Nucleus accumbens (tissue), 56 donors: ENCODE data around the gene SAA2.
"Not testable (repeated sequence)": the region's sequence is repeated elsewhere in the genome, so short reads cannot be mapped to it uniquely, and the experiment has no call there.

Experiments used
- DNase-seq, 56 donors: peaks; one replicate each; lab custom pipeline; 2025; lab: John Stamatoyannopoulos, UW

SAA2 gene

DNA sequence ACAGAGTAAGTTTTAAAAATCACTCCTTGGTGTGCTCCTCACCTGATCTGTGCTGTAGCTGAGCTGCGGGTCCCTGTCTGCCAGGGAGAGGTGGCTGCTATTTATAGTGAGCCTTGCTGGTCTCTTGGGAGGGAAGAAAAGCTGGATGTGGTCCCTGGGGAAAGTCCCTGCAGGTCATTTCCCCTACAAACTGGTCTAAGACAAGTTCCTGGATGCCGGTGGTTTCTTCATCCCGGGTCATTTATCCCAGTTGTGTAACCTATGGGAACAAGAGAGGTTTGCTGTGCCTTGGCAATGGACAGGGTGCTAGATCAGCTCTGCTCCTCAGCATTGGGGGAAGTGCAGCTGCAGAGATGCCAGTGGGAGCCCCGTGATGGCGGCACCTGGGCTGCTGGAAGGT lies at the start of gene SAA2:
SAA2 (minus strand) TSS at position 108 of the 400 bp plus-strand sequence. CDS start 657 bp downstream, outside the sequence.
- no peak for DNase-seq

DNA sequence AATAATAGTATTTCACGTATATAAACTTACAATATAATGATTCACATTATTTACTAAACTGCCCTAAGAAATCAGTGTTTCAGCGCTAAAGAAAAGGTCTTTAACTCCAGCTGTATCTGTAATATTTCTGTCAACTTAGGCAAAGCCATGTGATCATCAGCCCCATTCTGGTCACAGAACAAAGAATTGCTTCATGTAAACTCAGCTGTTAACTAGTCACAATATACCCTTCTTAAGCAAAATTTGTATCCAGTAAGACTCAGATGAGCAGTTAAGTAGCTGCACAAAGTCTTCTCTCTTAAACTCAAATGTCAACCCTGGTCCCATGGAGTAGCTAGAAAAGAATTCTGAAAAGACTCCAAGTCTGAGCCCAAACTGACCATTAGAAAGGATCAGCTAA lies 46.8 kb upstream of the SAA2 start:
- DNase-seq: no peak

DNA sequence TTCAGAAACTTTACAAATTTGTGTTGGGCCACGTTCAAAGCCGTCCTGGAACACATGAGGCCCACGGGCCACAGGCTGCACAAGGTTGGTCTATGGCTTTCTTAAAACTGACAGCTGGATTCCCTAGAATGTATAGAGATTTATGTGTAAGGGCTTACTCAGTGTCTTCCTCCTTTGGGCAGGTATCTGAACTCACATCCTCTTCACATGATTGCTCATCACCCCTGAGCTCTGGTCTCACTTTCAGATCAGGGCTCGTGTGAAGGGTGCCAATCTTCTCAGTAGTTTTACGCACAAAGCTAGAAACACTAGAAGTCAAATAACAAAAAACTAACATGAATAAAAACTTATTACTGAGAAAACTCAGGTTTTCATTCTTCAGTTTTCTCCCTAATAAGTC lies 46.4 kb upstream of the SAA2 start:
- DNase-seq: no peak

DNA sequence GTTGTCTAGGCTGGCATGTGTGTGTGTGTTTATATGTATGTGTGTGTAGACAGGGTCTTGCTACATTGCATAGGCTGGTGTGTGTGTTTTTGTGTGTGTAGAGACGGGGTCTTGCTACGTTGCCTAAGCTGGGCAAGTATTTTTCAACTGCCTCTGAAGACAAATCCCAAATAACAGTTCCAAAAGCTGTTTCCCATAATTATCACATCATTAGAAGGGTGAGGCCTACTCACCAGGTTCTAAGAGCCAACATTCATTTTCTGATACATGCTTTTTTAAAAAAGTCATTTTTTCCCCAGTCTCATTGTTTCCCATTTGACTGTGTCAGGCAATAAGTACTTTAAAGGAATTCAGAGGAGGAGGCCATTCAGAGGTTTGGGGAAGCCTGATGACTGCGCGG lies 40.4 kb upstream of the SAA2 start:
- no peak for DNase-seq

DNA sequence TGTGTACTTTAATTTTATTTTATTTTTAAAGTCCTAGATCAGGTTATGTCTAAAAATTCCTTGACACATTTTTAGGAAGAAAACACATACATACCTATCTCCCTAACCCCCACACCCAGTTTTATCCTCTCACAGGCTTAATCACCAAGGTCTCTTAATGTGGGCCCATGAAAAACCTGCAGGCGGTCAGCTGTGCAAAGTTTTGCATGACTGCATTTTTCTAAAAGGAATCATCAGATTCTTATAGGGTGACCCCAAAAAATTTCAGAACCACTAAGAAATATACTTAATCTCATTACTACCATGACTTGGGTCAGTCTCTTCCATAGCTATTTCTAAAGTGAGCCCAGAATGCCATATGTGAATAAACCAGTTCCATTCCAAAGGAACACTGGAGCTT lies 37.4 kb upstream of the SAA2 start:
- no peak for DNase-seq

DNA sequence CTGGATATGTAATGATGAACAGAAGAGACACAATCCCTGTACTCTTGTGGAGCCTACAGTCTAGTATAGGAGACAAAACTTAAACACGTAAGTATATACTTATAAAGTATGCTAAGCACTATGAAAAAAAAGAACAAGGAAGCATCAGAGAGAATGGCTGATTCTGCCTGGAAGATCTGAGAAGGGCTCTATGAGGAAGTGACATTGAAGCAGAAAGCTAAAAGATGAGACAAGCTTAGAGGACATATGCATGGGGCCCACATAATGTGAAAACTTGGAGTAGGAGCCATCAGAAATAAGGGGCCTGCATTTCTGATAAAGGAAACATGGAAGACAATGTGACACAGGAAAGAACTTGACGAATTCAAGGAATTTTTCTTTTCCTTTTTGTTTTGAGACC lies 34.2 kb upstream of the SAA2 start:
- DNase-seq: no peak

DNA sequence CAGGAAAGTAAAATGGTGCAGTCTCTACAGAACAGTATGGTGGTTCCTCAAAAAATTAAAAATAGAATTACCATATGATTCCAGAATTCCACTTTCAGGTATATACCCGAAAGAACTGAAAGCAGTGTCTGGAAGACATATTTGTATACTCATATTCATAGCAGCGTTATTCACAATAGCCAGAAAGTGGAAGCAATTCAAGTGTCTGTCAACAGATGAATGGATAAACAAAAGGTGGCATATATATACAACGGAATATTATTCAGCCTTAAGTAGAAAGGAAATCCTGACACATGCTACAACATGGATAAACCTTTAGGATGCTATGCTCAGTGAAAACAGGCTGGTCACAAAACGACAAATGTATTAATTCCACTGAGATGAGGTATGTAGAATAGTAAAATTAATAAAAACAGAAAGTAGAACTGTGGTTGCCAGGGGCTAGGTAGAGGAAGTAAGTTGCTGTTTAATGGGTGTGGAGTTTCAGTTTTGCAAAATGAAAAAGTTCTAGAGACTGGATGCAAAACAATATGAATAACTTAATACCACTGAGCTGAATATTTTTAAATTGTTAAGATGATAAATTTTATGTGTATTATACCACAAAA lies 32.1 kb upstream of the SAA2 start:
- no peak for DNase-seq

DNA sequence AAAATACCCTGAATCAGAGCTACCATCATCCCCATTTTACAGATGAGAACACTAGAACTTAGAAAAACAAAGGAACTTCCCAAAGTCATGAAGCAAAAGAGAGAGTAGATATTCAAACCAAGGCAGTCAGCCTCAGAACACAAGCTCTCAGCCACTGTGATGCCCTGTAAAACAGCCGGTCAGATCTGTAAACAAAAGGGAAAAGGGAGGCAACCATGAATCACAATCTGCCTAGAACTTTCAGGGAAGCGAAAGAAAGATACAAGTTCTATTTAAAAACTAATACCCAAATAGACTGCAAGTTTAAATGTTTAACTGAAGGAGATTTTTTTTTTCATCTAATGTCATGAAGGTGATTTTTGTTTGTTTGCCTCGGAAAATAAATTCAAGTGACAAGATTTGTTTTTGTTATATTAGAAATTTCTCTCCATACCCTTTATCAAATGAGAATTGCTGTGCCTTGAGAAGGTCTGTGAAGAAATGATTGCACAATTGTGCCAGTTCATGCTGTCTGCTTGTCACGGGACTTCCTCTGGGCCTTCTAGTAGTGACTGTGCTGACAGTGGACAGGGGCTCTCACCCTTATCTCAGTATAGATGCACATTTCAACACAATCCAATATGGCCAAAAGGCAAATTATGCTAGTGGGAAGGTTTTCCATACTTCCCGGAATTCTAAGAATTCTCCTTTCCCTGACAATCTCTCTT lies 29.2 kb upstream of the SAA2 start:
- peak in 3 of 56 donors; percentile 3 to 32 (median 4) for DNase-seq

DNA sequence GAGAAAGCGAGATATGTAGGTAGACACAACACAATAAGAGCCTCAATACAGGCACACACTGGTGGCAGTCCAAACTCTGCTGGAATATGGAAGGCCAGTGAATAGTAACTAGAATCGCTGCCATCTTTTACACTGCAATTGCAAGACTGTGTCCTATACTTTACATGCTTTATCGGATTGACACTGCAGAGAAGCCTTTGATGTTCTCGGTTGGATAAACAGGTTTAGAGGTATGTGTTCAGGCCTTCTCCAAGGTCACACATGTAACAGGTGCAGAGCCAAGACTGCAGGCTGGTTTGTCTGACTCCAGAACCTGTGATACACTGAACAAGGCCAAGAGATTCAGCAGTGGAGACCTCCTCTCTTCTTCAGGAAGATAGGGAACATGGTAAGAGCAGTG lies 22.7 kb upstream of the SAA2 start:
- no peak for DNase-seq

DNA sequence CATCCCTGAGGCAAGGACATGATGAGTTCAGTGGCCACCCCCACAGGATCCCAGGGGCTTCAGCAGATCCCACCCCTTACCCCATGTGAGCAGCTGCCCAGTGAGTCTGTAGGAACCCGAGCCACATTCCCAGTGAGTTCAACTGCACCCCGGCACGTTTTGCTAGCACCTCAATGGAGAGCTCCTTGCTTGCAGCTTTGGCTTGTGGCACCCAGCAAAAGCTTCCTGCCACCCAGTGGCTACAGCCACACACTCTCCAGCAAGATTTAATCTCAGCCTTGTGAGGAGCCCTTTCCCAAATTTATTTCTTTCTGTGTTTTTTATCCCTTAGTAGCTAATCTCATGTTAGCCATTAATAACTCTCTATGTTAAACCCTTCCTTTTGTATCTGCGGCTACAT lies 21.6 kb upstream of the SAA2 start:
- DNase-seq: no peak

DNA sequence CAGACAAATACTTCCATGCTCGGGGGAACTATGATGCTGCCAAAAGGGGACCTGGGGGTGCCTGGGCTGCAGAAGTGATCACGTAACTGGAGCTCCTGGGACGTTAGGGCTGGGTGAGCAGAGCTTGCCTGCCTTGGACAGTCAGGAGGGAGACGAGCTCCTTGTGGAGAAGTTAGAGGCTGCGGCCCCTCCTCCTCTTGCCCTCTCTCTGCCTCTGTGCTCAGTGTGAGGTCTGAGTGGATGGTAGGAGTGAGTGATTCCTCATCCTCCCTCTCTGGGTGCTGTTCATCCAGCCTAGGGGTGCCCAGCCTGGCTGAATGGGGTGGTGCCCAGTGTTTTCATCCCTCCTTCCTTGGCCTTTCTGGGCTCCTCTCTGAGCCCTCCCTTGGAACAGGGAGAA lies 20.8 kb upstream of the SAA2 start:
- DNase-seq: not testable (repeated sequence)

DNA sequence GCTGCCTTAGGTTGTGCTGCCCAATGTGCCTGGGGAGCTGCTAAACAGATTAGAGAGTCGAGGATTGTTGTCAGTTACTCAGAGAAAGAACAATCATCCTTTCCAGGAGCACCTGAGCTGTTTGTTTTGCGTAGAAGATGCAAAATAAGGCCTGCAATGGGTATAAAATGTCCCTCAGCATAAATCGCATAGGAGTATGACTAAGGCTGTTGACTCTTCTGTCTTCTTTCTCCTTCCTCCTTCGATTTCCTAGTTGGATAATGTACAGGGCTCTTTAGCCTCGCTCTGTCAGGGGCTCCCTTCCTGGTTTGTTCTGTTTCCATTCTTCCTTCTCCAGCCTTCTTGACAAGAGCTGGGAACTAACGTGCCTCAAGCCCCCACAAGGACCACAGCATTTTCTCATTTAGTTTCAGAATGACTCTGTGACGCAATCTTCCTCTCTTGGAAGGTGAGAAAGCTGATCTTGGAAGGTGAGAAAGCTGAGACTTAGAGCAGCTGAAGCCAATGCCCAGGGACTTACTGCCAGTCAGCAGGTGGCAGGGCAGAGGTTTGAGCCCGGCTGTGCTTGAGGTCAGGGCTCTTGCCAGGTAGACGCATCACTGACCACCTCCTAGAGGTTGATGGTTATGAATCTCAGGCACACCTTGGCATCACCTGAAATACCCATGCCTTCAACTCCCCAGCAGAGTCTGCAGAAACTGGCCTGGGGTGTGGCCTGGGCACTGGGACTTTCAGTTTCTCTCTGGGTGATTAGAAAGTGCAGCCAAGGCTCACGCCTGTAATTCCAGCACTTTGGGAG lies 19.1 kb upstream of the SAA2 start:
- DNase-seq: not testable (repeated sequence)

DNA sequence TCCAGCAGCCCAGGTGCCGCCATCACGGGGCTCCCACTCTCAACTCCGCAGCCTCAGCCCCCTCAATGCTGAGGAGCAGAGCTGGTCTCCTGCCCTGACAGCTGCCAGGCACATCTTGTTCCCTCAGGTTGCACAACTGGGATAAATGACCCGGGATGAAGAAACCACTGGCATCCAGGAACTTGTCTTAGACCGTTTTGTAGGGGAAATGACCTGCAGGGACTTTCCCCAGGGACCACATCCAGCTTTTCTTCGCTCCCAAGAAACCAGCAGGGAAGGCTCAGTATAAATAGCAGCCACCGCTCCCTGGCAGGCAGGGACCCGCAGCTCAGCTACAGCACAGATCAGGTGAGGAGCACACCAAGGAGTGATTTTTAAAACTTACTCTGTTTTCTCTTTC lies 17.5 kb upstream of the SAA2 start, which contains the start of gene SAA1:
SAA1 (plus strand) TSS at position 316 of the 400 bp plus-strand sequence. CDS start 624 bp downstream, outside the sequence.
- DNase-seq: no peak

DNA sequence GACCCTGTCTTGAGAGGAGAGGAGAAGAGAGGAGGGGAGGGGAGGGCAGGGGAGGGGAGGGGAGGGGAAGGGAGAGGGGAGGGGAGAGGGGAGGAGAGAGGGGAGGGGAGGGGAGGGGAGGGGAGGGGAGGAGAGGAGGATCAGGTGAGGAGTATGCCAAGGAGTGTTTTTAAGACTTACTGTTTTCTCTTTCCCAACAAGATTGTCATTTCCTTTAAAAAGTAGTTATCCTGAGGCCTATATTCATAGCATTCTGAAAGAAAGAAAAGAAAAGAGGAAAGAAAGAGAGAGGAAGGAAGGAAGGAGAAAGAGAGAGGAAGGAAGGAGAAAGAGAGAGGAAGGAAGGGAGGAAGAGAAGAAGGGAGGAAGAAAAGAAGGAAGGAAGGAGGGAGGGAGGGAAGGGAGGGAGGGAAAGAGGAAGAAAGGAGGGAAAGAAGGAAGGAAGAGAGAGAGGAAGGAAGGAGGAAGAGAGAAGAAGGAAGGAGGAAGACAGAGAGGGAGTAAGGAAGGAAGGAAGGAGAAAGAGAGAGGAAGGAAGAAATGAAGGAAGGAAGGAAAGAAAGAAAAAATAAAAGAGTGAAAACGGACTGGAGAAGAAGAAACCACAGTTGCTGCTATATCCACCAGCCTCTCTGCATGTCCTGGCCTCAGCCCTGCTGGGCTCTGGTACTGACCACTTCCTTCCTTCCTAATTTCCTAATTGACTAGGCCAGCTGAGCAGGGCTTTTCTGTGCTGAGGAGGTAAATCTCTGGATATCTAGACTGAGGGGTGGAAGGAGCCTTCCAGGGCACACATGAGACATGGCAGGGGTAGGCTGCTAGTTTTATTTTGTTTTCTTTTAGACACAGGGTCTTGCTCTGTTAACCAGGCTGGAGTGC lies 16.4 kb upstream of the SAA2 start:
- DNase-seq: no peak

DNA sequence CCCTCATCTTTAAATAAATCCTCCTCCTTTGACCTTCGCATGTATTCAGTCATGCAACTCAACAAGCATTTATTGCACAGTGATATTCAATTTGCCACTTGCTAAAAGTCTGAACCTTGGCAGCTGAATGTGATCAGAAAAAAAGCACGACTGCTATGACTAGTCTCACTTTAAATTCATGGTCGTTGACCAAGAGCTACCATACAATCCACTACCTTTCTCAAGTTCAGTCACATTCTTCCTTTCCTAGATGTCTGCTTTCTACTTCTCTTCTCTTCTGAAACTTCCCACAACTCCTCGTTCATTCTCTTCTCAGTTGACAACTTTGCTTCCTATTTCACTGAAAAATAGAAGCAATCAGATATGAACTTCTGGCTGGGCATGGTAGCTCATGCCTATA lies 15.6 kb upstream of the SAA2 start:
- no peak for DNase-seq

DNA sequence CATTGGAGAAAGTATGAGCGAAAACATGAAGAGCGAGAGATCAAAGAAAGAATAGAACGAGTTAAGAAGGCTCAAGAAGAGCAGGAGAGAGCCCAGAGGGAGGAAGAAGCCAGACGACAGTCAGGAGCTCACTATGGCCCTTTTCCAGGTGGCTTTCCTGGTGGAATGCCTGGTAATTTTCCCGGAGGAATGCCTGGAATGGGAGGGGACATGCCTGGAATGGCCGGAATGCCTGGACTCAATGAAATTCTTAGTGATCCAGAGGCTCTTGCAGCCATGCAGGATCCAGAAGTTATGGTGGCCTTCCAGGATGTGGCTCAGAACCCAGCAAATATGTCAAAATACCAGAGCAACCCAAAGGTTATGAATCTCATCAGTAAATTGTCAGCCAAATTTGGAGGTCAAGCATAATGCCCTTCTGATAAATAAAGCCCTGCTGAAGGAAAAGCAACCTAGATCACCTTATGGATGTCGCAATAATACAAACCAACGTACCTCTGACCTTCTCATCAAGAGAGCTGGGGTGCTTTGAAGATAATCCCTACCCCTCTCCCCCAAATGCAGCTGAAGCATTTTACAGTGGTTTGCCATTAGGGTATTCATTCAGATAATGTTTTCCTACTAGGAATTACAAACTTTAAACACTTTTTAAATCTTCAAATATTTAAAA lies 14.3 kb upstream of the SAA2 start:
- not testable (repeated sequence) for DNase-seq

DNA sequence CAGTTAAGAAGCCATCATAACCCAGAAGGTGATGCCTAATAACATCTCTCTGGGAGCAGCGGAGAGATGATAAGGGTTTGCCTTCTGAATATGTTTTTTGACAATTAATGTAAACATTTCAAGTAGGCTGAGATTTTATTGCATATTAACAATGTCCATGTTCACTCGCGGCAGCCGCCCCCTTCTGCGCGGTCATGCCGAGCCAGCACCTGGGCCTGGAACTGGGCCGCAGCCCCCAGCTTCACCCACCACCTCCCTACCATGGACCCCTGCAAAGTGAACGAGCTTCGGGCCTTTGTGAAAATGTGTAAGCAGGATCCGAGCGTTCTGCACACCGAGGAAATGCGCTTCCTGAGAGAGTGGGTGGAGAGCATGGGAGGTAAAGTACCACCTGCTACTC lies 13.3 kb upstream of the SAA2 start:
- DNase-seq: no peak

DNA sequence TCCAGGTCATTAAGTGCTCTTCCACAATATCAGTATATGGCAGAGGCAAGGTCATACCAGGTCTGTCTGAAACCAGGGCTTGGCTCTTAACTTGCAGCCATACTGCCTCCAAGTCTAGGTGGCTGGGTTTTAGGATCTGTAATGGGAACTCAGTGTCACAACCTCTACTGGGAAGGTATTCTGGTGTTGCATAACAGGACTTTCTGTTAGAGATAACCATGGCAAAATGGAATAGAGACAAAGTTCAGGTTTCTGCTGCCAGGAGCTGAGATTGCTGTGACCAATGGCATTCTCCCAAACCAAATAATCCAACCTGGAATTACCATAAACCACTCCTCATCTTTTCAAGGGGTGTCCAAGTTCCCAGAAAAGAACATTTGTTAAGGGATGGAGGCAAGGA lies 10.8 kb upstream of the SAA2 start:
- DNase-seq: no peak

DNA sequence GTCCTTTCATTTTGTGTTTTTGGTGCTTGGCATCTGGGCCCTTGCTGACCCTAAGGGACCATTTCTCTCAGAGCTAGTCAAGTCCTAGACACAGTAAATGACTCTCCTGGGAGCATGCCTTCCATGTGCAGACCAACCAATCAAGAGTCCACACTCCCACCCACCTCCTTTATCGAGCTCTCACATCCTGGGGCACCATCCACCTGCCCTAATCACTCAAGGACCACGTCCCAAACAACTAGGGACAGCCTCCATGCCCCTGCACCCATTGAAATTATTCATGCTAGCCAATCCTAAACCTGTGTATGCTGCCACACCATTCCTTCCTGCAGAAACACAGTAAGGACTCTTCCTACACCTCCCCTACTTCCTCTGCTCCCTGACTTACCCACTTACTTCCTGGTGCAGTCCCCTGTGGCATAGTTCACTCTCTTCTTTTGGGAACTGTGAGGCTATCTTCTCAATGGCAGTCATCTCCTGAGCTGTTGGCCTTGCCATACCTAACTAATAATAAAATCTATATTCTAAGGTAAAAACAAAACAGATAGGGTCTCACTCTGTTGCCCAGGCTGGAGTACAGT lies 6.4 kb upstream of the SAA2 start:
- no peak for DNase-seq
